HG03103 (cell line): ENCODE measurements around the gene ALG14.
"Not testable (repeated sequence)": the region's sequence is repeated elsewhere in the genome, so short reads cannot be mapped to it uniquely, and the experiment has no call there.

Experiments used
- ATAC-seq: cut with Tn5 transposase; IDR thresholded peaks from one replicate; pipeline ENCODE4 v1.9.1; 2021; ENCODE audit warnings: low read depth; ENCODE audit not compliant: unreplicated experiment

Gene ALG14

GRCh38 chr1:95089650-95090287 lies 17.0 kb upstream of the ALG14 start:
- ATAC-seq, result no peak

- ATAC-seq, result no peak
These were observed 15.6 kb upstream of the ALG14 start for GRCh38 chr1:95088303-95088702.

GRCh38 chr1:95086949-95087533 lies 14.3 kb upstream of the ALG14 start:
- ATAC-seq, result no peak

GRCh38 chr1:95085376-95085775 lies 12.6 kb upstream of the ALG14 start:
- no peak for ATAC-seq

- peak; percentile 73 for ATAC-seq
These were observed 11.8 kb upstream of the ALG14 start for GRCh38 chr1:95084317-95085176.

- ATAC-seq, result no peak
These were observed 8.1 kb upstream of the ALG14 start for GRCh38 chr1:95080879-95081278.

GRCh38 chr1:95080446-95080845 lies 7.7 kb upstream of the ALG14 start:
- no peak for ATAC-seq

- no peak for ATAC-seq
These were observed 3.3 kb upstream of the ALG14 start for GRCh38 chr1:95076034-95076433.

GRCh38 chr1:95073446-95073845 lies 695 bp upstream of the ALG14 start:
- ATAC-seq, result no peak

- no peak for ATAC-seq
These were observed 634 bp downstream of the ALG14 start for GRCh38 chr1:95072117-95072516.

GRCh38 chr1:95071539-95071938 lies 1.2 kb downstream of the ALG14 start:
- no peak for ATAC-seq

- ATAC-seq, result no peak
These were observed 3.0 kb downstream of the ALG14 start for GRCh38 chr1:95069710-95070093.

GRCh38 chr1:95068956-95069709 lies 3.6 kb downstream of the ALG14 start:
- no peak for ATAC-seq

- no peak for ATAC-seq
These were observed 5.2 kb downstream of the ALG14 start for GRCh38 chr1:95067568-95067967.

- ATAC-seq, result no peak
These were observed 5.7 kb downstream of the ALG14 start for GRCh38 chr1:95067062-95067461.

- ATAC-seq, result no peak
These were observed 11.2 kb downstream of the ALG14 start for GRCh38 chr1:95061445-95062006.

- ATAC-seq, result no peak
These were observed 13.8 kb downstream of the ALG14 start for GRCh38 chr1:95058974-95059373.

- no peak for ATAC-seq
These were observed 15.4 kb downstream of the ALG14 start for GRCh38 chr1:95057351-95057750.

- no peak for ATAC-seq
These were observed 22.8 kb downstream of the ALG14 start for GRCh38 chr1:95049935-95050334.

GRCh38 chr1:95048317-95048716 lies 24.4 kb downstream of the ALG14 start:
- no peak for ATAC-seq

- not testable (repeated sequence) for ATAC-seq
These were observed 25.1 kb downstream of the ALG14 start for GRCh38 chr1:95047624-95048023.
